ENCODE results near the gene RNF223.

- TF ChIP-seq LEF1 (IDR thresholded peaks at IDR 0.05; ENCODE audit: borderline replicate concordance) (no peak), ARNT (IDR thresholded peaks at IDR 0.05) (no peak), TARDBP (IDR thresholded peaks at IDR 0.05) (no peak)
Observed at GRCh38 chr1:1093610-1093943, 19.5 kb upstream of the RNF223 start.

Measured in HEK293T (cell line).